Left ventricle myocardium inferior (tissue), 1 donor: ENCODE results near the gene ENPP1. TPM values are rescaled to one million over a fixed set of nuclear protein-coding genes. Genes with fewer than 3 reads are reported as not detected.

Source experiments
- DNase-seq: peaks from one replicate; pipeline ENCODE4 v3.0.0-alpha.2; 2020
- H3K27ac ChIP-seq: fragments of 200-600 bp; replicated peaks from 2 replicates; pipeline ENCODE4 v1.8.0; 2021
- H3K27me3 ChIP-seq: fragments of 200-600 bp; 2 replicates; pipeline ENCODE4 v1.8.0; 2021; ENCODE audit warnings: low read depth
- H3K36me3 ChIP-seq: fragments of 200-600 bp; 2 replicates; pipeline ENCODE4 v1.8.0; 2021
- H3K4me1 ChIP-seq: fragments of 200-600 bp; 2 replicates; pipeline ENCODE4 v1.8.0; 2021
- H3K4me3 ChIP-seq: fragments of 200-600 bp; 2 replicates; pipeline ENCODE4 v1.8.0; 2021; ENCODE audit warnings: mild to moderate bottlenecking, moderate library complexity
- H3K9me3 ChIP-seq: fragments of 200-600 bp; replicated peaks from 2 replicates; pipeline ENCODE4 v1.8.0; 2021
- CTCF ChIP-seq: fragments of 200-600 bp; IDR thresholded peaks from 2 replicates; pipeline ENCODE4 v1.8.0; 2021; ENCODE audit warnings: antibody characterized with exemption, mild to moderate bottlenecking, borderline replicate concordance
- intact Hi-C: fragments of 100-400 bp; cut with micrococcal nuclease; formaldehyde crosslinking; loops from one replicate; pipeline ENCODE4 v1.11.0; 2022
- total RNA-seq: library from RNA; stranded (reverse); fragmentation: NEBNext Ultra II Directional; extraction: Animal tissue kit (Norgen Biotek cat#: 25700); gene quantifications from one replicate; pipeline ENCODE4 v1.2.1, GENCODE V29; 2021
- donor health status: DM: no; HTN: yes; CAD: no; lungs with severe emphysema.

ENPP1 gene
- total RNA-seq, 1 donor from 2014 or later = 2.9 TPM

- Histone ChIP-seq H3K4me3 (no peak overlapping the region), H3K36me3 (no peaks in the 10 kb centered on the region), H3K9me3 (no peaks in the 10 kb centered on the region), H3K4me1 (peaks cover 6% of the 10 kb centered on the region), H3K27ac (no peak overlapping the region), H3K27me3 (no peaks in the 10 kb centered on the region)
- no peak for DNase-seq
- intact Hi-C loops = no loop called here
- no peak for TF ChIP-seq CTCF
Measured at GRCh38 chr6:131778169-131778568, 29.7 kb upstream of the ENPP1 start.

- intact Hi-C loops = no loop called here
- TF ChIP-seq CTCF = no peak
- Histone ChIP-seq H3K36me3 (no peaks in the 10 kb centered on the region), H3K27me3 (no peaks in the 10 kb centered on the region), H3K9me3 (no peaks in the 10 kb centered on the region), H3K27ac (no peak overlapping the region), H3K4me3 (no peak overlapping the region), H3K4me1 (no peaks in the 10 kb centered on the region)
- DNase-seq = no peak
Measured at GRCh38 chr6:131779304-131779703, 28.5 kb upstream of the ENPP1 start.

DNA sequence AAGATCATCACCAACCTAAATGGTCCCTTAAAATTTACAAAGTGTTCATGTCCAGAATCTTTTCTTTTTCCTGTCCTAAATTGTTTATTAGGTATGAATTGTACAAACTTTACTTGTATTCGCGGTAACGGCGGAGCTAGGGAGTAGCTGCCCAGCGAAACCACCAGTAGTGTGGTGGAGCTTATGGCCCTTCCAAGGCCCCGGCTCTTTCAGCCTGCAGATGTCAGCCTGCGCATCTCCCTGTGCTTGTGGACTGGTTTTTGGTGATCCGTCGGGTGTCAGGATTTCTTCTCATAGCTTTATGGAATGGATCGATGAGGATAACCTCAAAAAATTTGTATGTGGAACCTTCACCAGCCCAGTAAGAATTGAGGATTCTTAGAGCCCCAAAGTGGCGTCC lies 27.2 kb upstream of the ENPP1 start:
- Histone ChIP-seq H3K4me1 (no peaks in the 10 kb centered on the region), H3K27ac (no peak overlapping the region), H3K4me3 (no peak overlapping the region), H3K36me3 (no peaks in the 10 kb centered on the region), H3K27me3 (no peaks in the 10 kb centered on the region), H3K9me3 (no peaks in the 10 kb centered on the region)
- intact Hi-C loops = no loop called here
- no peak for DNase-seq
- no peak for TF ChIP-seq CTCF

GRCh38 chr6:131781687-131782086 lies 26.1 kb upstream of the ENPP1 start:
- no peak overlapping the region for H3K4me3 ChIP-seq
- no peak for TF ChIP-seq CTCF
- no peaks in the 10 kb centered on the region for H3K9me3 ChIP-seq
- no peak overlapping the region for H3K27ac ChIP-seq
- H3K27me3 ChIP-seq = no peaks in the 10 kb centered on the region
- intact Hi-C loops = no loop called here
- H3K4me1 ChIP-seq = no peaks in the 10 kb centered on the region
- no peaks in the 10 kb centered on the region for H3K36me3 ChIP-seq
- DNase-seq = no peak

DNA sequence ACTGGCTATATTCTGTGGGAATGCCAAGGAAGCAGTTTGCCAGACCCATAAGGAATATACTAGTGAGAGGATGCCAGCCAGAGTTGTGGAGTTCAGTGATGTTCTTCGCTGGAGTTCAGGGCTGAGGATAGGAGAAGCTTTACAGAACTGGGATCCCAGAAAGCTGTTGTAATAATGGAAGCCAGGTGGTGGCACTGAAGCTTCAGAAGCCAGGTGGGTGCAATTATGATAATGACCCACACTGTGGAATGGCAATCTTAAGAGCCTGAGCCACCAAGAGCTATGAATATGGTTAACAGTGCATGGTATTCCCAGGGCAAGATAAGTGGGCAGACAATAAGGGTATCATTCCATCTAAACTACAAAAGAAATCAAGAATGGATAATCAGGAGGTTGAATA lies 25.1 kb upstream of the ENPP1 start:
- Histone ChIP-seq H3K4me1 (no peaks in the 10 kb centered on the region), H3K27me3 (no peaks in the 10 kb centered on the region), H3K27ac (no peak overlapping the region), H3K36me3 (no peaks in the 10 kb centered on the region), H3K9me3 (no peaks in the 10 kb centered on the region), H3K4me3 (no peak overlapping the region)
- no peak for DNase-seq
- peak; percentile 34 for TF ChIP-seq CTCF
- intact Hi-C loops = no loop called here

DNA sequence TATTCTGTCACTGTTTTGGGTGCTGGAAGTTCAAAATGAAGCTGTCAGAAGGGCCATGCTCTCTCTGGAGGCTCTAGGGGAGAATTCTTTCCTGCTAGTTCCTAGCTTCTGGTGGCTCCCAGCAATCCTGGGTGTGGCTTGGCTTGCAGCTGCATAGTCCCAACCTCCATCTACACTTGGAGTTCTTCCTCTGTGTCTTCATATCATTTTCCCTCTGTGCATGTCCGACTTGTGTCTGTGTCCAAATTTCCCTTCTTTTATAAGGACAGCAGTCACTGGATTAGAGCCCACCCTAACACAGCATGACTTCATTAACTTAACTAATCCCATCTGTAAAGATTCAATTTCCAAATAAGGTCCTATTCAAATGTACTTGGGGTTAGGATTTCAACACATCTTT lies 23.3 kb upstream of the ENPP1 start:
- DNase-seq = peak; percentile 23
- Histone ChIP-seq H3K4me1 (no peaks in the 10 kb centered on the region), H3K27me3 (no peaks in the 10 kb centered on the region), H3K27ac (peak overlapping the region; percentile 21), H3K4me3 (no peak overlapping the region), H3K36me3 (no peaks in the 10 kb centered on the region), H3K9me3 (no peaks in the 10 kb centered on the region)
- TF ChIP-seq CTCF = no peak
- intact Hi-C loops = no loop called here
